Activated CD4-positive, alpha-beta T cell treated with anti-CD3 and anti-CD28 coated beads, Interleukin-2, amount 50 U/mL, for 1 hour (primary cell): ENCODE measurements around the gene C16orf92.

Experiments used
- DNase-seq: peaks from one replicate; pipeline ENCODE4 v3.0.0-alpha.2; 2020

Gene C16orf92

DNA sequence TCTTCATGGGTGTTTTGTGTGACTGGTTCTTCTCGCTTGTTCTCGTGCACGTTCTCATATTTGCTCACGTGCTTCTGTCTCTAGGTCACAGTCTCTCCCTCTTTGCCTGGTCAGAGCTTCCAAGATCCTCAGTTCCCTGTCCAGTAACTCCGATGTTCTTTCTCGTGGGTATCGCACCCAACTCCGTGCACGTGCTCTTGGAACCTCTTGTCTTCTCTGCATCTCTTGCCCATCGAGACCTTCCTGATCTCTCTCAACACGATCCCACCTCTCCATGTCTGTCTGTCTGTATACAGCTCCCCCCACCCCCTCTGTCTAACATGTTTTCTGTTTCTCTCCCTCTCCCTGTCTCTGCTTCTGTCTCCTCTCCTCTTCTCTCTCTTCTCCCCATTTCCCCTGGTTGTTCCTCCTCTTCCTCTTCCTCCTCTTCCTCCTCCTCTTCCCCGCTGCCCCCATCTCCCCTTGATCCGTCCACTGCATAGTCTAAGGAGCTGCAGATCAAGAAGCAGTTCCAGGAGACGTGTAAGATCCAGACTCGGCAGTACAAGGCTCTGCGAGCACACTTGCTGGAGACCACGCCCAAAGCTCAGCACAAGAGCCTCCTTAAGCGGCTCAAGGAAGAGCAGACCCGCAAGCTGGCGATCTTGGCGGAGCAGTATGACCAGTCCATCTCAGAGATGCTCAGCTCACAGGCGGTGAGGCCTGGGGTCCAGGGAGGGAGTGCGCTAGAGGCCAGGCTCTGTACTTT is 33.7 kb upstream of the C16orf92 start:
- no peak for DNase-seq

GRCh38 chr16:29990034-29990433 is 33.0 kb upstream of the C16orf92 start:
- no peak for DNase-seq

GRCh38 chr16:29990883-29991570 is 32.0 kb upstream of the C16orf92 start:
- no peak for DNase-seq

- DNase-seq = no peak
These were observed 31.5 kb upstream of the C16orf92 start for GRCh38 chr16:29991571-29991904.

DNA sequence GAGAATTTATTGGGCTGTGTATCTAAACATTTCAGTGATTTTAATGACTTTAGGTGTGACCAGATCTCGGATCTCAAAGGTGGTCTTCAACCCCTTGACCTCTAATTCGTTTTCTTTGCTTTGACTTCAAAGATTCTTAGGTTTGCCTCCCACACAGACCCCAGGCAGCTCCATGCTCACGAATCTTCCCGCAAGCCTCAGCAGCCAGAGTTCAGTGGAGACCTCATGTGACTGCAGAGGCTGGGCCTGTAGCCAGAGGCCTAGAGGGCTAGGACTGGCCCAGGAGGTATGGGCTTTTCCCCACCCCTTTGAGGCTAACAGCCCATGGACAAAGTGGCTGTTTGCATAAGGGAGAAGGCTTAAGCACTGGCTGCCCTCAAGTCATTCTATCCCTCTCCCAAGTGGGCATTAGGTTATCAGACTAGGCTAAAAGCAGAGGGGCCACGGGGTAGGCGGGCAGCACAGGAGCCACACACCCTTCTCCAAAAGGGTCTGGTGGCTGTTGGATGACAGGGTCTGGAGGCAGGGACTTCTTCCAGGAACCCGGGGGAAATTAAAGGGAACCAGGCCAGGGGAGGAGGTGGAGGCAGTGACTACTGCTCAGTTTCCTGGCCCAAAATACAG is 30.5 kb upstream of the C16orf92 start:
- DNase-seq = no peak

GRCh38 chr16:29993191-29993902 is 29.7 kb upstream of the C16orf92 start:
- no peak for DNase-seq

DNA sequence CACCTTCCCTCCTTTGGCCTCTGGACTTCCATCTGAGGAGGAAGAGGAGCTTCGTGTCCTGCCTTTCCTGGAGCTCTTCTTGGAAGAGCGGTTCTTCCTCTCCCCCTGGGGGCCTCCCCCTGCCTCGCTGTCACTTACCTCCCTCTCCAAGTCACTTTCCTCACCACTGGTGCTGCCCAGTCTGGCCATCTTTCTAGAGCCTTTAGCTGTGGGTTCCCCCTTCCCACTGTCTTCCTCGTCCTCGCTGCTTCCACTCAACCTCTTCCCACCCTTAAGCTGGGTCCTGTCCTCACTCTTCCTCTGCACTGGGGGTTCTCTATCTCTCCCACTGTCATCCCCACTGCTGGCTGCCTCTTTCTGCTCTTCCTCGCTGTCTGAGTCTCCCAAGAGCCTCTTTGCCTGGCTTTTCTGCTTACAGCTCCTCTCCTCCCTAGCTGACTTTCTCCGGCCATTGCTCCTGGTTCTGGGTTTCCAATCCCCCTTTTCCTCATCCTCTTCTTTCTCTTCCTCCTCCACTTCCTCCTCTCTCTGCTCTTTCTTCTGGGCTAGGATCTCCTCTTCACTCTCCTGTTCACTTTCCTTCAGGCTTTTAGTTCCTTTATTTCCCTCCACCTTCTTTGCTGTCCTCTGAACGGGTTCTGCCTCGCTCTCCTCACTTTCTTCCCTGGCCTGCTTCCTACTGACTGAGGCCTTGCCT is 28.9 kb upstream of the C16orf92 start:
- no peak for DNase-seq

GRCh38 chr16:29994600-29995323 is 28.2 kb upstream of the C16orf92 start:
- DNase-seq = no peak

GRCh38 chr16:29995324-29995910 is 27.6 kb upstream of the C16orf92 start, which contains the start of gene HIRIP3:
TSS of gene HIRIP3 (minus strand) at chr16:29995617. CDS start at chr16:29995605, 12 bp downstream.
- peak; percentile 81 for DNase-seq

DNA sequence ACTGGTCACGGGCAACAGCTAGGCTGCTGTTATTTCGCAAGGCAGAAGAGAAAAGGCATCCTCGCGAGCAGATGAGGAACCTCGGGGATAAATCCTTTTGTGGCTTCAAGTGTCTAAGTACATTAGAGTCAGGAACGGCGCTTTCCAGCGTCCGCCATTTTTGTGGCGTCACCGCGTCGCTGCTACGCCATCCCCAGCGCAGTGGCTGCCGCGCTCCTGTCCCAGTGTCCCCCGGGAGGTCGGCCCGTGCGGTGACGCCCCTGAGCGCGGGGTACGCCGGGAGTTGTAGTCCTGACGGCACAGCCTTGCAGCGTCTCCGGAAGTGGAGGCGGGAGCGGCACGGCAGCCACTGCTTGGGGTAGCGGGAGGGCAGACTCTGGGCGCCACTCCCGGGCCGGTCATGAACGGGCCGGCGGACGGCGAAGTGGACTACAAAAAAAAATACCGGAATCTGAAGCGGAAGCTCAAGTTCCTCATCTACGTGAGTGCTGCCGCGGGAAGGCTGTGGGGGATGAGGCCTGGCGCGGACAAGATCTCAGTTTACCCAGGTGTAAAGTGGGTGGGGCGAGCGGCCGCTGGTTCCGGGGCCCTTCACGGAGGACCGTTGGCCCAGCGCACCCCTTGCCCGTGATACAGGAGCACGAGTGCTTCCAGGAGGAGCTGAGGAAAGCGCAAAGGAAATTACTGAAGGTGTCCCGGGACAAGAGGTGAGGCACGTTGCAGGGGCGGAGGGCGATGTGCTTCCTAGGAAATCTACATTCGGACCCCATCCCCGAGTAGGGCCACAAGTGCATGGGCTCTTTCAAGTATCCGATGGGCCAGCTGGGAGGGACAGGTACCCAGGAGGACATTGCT is 26.9 kb upstream of the C16orf92 start, which contains the start of gene INO80E:
INO80E (plus strand) TSS at position 331 of the 855 bp plus-strand sequence; CDS start at position 401, 70 bp downstream.
- DNase-seq = peak; percentile 99

DNA sequence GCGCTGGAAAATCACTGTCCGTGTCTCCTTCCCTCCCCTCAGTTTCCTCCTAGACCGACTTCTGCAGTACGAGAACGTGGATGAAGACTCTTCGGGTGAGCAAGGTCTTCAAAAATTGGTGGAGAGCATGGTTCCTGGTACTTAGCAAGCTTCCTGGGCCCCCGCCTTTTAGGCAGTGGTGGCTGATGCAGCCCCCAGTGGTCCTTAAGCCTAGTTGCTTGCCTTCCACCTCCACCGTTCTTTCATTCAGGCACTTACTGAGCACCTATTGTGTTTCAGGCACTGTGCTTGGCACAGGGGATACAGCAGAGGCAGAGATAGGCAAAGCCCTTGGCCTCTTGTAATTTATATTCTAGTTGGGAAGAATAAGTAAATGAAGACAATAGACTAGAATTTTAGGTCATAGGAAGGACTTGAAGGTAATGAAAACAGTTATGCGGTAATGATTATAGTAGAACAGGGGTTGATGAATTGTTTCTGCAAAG is 26.2 kb upstream of the C16orf92 start:
- no peak for DNase-seq

- DNase-seq = no peak
These were observed 23.4 kb upstream of the C16orf92 start for GRCh38 chr16:29999605-30000004.

DNA sequence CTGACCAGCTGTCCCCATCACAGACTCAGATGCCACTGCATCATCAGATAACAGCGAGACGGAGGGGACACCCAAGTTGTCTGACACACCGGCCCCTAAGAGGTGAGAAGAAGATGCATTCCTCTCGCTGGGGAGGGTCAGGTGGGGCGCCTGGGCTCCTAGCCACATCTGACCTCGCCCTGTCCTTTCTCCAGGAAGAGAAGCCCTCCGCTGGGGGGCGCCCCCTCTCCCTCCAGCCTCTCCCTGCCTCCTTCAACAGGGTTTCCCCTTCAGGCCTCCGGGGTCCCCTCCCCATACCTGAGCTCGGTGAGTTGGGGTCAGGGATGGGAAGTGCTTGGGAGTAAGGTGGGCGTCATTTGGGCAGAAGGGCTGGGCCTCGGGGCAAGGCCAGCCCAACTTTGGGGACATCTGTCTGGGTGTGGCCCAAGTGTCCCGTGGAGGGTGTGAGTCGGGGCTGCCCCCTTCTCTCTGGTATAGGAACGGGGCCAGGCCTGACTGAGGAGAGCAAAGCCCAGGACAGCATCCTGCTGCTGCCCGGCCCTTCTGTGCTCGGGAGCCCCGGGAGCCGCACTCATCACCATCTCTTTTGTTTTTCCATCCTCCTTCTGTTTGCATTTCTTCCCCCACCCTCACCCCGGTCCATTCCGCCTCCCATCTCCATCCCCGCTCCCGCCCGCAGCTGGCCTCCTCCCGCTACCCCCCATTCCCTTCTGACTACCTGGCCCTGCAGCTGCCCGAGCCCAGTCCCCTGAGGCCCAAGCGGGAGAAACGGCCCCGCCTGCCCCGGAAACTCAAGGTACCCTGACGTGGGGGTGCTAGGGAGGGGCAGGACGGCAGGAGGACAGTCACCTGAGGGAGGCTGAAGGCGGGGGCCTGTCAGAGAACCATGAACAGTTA is 22.0 kb upstream of the C16orf92 start:
- no peak for DNase-seq

DNA sequence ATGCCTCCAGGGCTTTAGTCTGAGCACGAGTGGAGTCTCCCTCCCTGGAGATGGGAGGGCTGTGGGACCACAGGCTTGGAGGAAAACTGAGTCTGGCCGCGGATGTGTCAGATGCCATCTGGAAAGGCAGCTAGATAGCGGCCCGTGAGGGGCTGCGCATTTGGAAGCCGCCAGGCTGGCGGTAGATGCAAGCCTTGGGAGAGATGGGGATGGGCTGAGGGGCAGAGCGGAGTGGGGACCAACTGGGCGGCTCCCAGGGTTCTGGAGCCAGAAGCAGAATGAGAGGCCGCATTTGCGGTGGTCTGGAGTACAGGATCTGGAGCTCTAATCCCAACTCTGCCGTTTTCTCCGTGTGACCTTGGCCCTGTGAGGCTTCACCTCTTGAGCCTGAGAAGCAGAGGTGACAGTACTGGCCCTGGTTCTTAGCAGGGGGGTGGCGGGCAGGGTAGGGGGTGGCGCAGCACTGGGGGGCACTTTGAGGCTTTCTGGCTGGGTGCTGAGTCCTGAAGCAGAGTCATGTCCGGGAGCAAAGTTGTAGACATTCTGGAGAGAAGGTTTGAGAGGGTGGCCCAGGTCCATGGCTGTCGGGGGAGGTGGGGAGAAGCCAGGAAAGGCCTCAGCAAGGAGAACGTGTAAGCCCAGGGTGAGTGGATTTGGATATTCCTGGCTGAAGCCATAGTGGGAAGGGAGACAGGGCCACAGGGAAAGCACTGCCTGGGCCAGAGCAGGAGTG is 20.2 kb upstream of the C16orf92 start:
- DNase-seq = no peak

DNA sequence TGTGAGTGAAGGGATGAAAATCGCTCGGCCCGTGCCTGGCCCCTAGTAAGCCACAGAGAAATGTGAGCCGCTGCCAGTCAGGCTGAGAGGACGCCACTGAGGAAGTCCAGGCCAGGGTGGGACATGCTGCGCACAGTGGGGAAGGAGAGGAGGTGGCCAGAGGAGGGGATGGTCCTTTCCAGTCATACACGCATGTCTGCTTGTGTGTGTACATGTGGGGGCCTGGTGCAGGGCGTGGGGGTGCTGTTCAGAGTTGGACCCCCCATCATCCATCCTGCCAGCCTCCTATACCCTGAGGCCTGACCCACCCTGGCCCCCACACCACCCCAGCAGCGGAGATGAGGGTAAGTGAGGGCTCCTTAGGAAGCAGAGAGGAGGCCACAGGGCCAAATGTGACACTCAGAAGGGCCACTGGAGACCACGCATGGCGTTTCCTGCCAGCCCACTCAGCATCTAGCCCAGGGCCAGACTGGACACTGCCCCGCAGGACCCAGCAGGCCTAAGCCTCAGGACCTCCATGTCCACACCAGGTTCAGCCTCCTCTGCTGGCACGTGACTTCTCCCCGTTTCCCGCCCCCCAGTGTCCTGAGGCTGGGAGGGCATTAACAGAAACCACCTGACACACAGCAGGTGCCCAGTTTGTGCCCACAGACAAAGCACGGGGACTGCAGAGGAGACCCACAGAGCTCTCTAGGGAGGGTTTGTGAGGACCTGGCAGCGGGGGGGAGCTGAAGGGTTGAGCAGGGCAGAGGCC is 19.2 kb upstream of the C16orf92 start:
- no peak for DNase-seq

GRCh38 chr16:30004424-30004776 is 18.6 kb upstream of the C16orf92 start:
- DNase-seq = no peak

- DNase-seq = no peak
These were observed 18.2 kb upstream of the C16orf92 start for GRCh38 chr16:30004811-30005242.
